Stimulated activated CD8-positive, alpha-beta memory T cell treated with anti-CD3 and anti-CD28 coated beads, Interleukin-12 subunit alpha, Interleukin-12 subunit beta, amount 100 ng/mL, for 24 hours (primary cell): ENCODE data around the gene GAK.

ENCODE experiments used
- DNase-seq: peaks from one replicate; pipeline ENCODE4 v3.0.0-alpha.2; 2020; ENCODE audit errors: extremely low read depth

The GAK gene

GRCh38 chr4:830601-831482, 101.3 kb downstream of the GAK start:
- no peak for DNase-seq

- DNase-seq, result no peak
These were observed 102.1 kb downstream of the GAK start for GRCh38 chr4:829761-830600.

GRCh38 chr4:829291-829690, 102.8 kb downstream of the GAK start:
- no peak for DNase-seq

GRCh38 chr4:828641-829271, 103.4 kb downstream of the GAK start:
- DNase-seq, result no peak

GRCh38 chr4:827209-828081, 104.7 kb downstream of the GAK start:
- DNase-seq, result no peak

- no peak for DNase-seq
These were observed 105.5 kb downstream of the GAK start for GRCh38 chr4:826508-827208.

GRCh38 chr4:825971-826330, 106.2 kb downstream of the GAK start, which contains the start of gene CPLX1:
Gene CPLX1, minus strand, starts transcription at chr4:826129. Its CDS starts 1,607 bp downstream, at chr4:824522.
- no peak for DNase-seq

- no peak for DNase-seq
These were observed 106.8 kb downstream of the GAK start for GRCh38 chr4:825063-825970.

GRCh38 chr4:824461-825062, 107.6 kb downstream of the GAK start:
- no peak for DNase-seq

GRCh38 chr4:823761-824460, 108.2 kb downstream of the GAK start:
- no peak for DNase-seq

GRCh38 chr4:823176-823760, 108.8 kb downstream of the GAK start:
- DNase-seq, result no peak

GRCh38 chr4:822361-823175, 109.5 kb downstream of the GAK start:
- no peak for DNase-seq

GRCh38 chr4:821631-822030, 110.5 kb downstream of the GAK start:
- no peak for DNase-seq

GRCh38 chr4:821181-821591, 110.9 kb downstream of the GAK start:
- DNase-seq, result no peak

- no peak for DNase-seq
These were observed 111.6 kb downstream of the GAK start for GRCh38 chr4:820230-821172.
